Stimulated activated CD4-positive, alpha-beta T cell treated with anti-CD3 and anti-CD28 coated beads, Interleukin-1b, Interleukin-23, amount 100 ng/mL, for 1 hour (primary cell): Measurements from ENCODE around the gene ANKRD40.
"Not testable (repeated sequence)": the region's sequence is repeated elsewhere in the genome, so short reads cannot be mapped to it uniquely, and the experiment has no call there.

Source experiments
- DNase-seq, 2 donors: peaks; one replicate each; pipeline ENCODE4 v3.0.0-alpha.2; 2020; ENCODE audit warnings: low read depth in 2 of 2

ANKRD40 gene

DNA sequence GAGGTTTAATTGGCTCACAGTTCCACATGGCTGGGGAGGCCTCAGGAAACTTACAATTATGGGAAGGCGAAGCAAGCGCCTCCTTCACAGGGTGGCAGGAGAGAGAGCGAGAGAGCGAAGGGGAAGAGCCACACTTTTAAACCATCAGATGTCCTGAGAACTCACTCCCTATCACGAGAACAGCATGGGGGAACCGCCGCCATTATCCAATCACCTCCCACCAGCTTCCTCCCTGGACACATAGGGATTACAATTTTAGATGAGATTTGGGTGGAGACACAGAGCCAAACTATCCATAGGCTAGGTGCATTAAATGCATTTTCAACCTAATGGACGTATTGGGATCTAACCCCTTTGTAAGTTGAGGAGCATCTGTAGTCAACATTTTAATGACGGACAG is 4.9 kb upstream of the ANKRD40 start:
- DNase-seq, result no peak

GRCh38 chr17:50710650-50711049 is 2.9 kb upstream of the ANKRD40 start:
- DNase-seq, result no peak

DNA sequence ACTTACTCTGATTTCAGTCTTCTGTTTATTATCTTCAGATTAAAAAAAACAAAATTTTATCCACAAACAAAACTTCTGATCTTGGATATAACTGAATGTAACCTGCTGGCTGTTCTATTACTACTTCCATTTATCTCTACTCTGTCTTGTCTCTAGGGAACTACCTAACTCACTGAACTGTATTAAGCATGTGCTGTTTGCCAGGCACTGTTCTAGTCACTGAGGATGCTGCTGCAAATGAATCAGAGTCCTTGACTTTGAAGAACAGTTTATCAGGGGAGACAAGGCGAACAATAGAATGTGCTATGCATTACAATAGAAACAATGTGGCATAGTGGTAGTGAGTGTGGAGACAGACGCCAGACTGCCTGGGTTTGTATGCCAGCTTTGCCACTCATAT is 2.3 kb upstream of the ANKRD40 start:
- DNase-seq, result no peak

DNA sequence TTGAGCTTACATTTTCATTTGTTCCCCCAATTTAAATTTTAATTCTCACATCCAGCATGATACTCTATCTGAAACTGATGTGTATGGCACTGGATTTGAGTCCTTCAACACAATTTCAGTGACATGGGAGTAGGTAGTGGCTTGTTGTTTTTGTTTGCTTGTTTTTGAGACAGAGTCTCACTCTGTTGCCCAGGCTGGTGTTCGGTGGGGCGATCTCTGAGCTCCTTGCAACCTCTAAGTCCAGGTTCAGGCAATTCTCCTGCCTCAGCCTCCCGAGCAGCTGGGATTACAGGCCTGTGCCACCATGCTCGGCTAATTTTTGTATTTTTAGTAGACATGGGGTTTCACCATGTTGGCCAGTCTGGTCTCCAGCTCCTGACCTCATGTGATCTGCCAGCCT is 1.3 kb upstream of the ANKRD40 start:
- not testable (repeated sequence) for DNase-seq

- DNase-seq, result no peak
Observed at GRCh38 chr17:50708050-50709000, 611 bp upstream of the ANKRD40 start.

- DNase-seq, result no peak
Observed at GRCh38 chr17:50703162-50703561, 4.6 kb downstream of the ANKRD40 start.

GRCh38 chr17:50699410-50699809 is 8.3 kb downstream of the ANKRD40 start:
- DNase-seq, result no peak

DNA sequence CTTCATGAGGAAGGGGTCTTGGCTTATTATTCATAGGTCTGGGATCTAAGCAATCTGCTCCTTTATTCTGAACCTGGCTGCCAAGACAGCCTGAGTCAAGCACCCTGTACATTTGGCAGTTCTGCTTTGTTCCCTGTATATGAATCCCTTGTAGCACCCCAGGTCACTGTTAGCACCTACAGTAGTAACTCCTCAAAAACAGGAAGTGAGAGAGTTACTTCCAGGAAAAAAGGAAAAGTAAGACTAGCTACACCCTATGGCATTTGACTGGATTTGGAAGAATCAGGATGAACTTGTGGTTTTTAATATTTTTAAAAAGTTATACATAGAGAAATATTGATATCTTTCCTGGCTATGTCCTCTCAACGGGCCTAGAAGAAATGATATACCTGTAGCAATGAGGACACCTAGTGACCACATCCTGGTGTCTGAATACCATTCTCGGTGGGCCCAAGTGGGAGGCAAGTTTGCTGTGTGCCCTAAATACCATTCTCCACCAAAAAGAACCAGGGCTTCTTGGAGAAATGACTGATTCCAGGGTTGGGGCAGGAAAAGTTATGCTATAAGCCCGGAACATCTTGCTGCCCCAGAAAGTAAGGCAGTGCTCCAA is 9.9 kb downstream of the ANKRD40 start:
- DNase-seq, result no peak

DNA sequence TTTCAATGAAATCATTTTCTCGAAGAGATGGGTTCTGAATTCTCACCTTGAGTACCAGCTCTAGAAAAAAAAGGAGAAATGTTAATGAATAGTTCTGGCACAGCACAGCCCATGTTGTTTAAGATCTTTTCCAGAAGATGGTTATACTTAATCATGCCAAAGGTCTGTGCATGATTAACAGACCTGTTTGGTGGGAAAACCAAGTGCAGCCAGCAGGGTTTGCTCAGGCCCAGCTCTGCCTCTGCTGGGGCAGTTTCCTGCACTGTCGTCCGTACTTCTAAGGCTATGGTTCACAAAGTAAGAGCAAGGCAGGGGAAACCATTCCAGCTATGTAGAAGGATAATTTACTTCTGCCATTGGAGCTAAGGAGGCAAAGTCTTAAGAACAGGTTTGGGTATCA is 10.7 kb downstream of the ANKRD40 start:
- no peak for DNase-seq

GRCh38 chr17:50696365-50696879 is 11.3 kb downstream of the ANKRD40 start:
- no peak for DNase-seq

DNA sequence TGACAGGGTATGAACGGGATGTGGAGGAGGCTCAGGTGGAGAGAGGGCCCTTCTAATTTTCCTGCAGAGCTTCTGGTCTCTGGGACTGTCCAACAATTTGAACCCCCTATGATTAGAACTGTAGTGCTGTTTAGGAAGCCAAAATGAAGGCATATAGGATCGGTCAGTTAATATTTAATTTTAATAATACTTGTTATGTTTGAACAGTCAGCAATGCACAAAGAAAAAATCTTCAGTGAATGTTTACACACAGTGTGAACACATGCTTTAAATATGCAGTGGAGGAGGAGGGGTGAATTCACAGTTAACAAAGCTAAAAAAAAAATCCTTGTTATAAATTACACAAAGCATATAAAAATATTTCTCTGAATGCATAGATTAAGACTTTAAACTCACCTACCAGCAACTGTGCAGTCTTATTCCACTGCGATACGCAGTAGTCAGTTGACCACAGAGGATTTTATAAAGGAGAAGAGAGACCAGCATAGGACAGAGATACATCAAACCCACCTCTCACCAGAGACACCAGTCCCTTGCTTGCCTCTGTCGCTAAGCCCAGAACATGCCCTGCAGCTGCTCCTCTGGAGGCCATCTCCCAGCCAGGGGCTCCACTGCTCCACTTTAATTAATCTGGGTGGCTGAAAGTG is 14.6 kb downstream of the ANKRD40 start:
- DNase-seq, result no peak

- DNase-seq, result no peak
Observed at GRCh38 chr17:50692448-50693035, 15.2 kb downstream of the ANKRD40 start.

- no peak for DNase-seq
Observed at GRCh38 chr17:50691550-50692447, 15.9 kb downstream of the ANKRD40 start.

GRCh38 chr17:50690887-50691549 is 16.7 kb downstream of the ANKRD40 start:
- DNase-seq, result no peak

DNA sequence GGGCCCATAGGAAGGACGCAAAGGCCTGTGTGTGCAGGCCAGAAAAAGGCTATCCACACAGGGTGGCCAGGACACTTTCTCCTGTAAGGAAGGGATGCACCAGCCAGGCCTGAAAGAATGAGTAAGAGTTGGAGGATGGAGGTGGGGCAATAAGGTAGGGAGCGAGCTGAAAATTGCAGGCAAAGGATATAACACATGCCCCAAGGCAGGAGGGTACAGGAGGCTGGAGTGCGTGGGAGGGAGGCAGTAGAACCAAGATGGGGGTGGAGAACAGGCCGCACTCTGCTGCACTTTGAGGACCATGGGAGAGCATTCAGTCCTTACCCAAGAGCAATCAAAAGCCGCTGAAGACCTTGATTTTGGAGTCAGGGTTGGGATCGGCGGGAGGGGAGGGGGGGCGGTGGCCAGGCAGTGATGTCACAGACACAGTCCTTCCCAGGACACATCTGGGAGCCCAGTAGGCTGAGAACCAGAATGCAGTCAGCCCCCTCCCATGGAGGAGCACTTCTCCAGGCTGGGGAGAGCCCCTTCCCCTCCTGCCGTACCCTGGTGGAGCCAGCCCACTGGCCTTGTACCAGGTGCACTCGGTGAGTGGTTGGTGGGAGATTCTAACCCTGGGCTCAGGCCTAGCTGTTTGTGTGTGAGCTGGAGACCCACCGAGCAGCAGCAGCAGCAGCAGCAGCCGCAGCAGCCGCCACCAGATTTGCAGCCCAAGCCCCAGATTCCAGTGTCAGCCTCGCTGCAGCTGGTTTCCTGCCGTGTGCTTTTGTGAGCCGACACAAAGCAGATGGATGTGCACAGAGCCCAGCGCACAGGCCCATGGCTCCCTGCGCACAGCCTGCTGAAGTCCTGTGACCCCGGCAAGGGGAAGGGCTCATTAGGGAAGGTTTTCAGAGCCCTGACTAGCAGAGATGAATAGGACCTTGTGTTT is 17.5 kb downstream of the ANKRD40 start:
- no peak for DNase-seq

DNA sequence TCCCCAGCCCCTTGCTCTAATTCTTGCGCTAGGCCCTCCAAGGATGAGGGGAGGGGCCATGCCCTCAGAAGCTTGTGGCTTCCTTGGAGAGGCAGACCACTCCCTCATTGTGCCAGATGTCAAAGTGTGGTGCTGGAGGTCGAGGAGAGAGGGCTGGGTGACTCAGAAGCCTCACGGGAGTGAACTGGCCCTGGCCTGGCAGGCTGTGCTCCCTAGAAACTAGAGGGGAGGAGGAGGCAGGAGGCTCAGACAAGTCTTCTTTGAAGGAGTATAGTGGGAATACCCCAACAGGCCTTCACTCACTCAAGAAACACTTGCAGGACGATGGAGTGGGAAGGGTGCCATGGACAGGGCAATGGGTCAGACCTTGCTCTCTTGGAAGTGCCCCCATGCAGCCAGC is 18.5 kb downstream of the ANKRD40 start:
- no peak for DNase-seq

GRCh38 chr17:50688245-50688644 is 19.5 kb downstream of the ANKRD40 start:
- no peak for DNase-seq

GRCh38 chr17:50687200-50688066 is 20.3 kb downstream of the ANKRD40 start:
- no peak for DNase-seq
